Naive thymus-derived CD4-positive, alpha-beta T cell (primary cell): ENCODE data around the gene SAA4. TPM values are rescaled to one million over a fixed set of nuclear protein-coding genes. Genes with fewer than 3 reads are reported as not detected.
"Not testable (repeated sequence)": the region's sequence is repeated elsewhere in the genome, so short reads cannot be mapped to it uniquely, and the experiment has no call there.

Source experiments
- ATAC-seq: fragments of 150-1000 bp; cut with Tn5 transposase; 2 replicates; pipeline ENCODE4 v1.10.0; 2021; ENCODE audit warnings: mild to moderate bottlenecking, moderate library complexity
- CTCF ChIA-PET: fragments of 350-600 bp; sonication (Branson Sonifier 250); formaldehyde crosslinking; loops from one replicate; lab custom pipeline; 2021; ENCODE audit warnings: antibody characterized with exemption; lab: Charles Lee
- POLR2A ChIA-PET: fragments of 350-600 bp; sonication (Branson Sonifier 250); formaldehyde crosslinking; loops from one replicate; lab custom pipeline; 2021; ENCODE audit warnings: antibody characterized with exemption, inconsistent platforms; lab: Charles Lee
- DNase-seq, 9 donors: peaks; one replicate each; pipeline versions ENCODE4 v3.0.0 to v3.0.0-alpha.2; 2020 to 2022; ENCODE audit warnings: mixed read lengths in 1 of 9
- H3K27ac ChIP-seq: one replicate; pipeline ENCODE4 v1.7.0; 2013; ENCODE audit warnings: mild to moderate bottlenecking, low read depth, low read length, moderate library complexity
- H3K27me3 ChIP-seq, 2 donors: one replicate each; pipeline ENCODE4 v1.7.0; 2013; ENCODE audit warnings: low read length in 2 of 2, mild to moderate bottlenecking in 2 of 2, moderate library complexity in 2 of 2; ENCODE audit not compliant: control insufficient read depth in 2 of 2, insufficient read depth in 2 of 2
- H3K36me3 ChIP-seq, 3 experiments: 1 replicate in 2 of 3; 2 replicates in 1 of 3; pipeline ENCODE4 v1.7.0; 2013; ENCODE audit warnings: low read length in 3 of 3, mild to moderate bottlenecking in 3 of 3, moderate library complexity in 1 of 3; ENCODE audit not compliant: insufficient read depth in 3 of 3, control insufficient read depth in 2 of 3
- H3K4me1 ChIP-seq, 2 donors: one replicate each; pipeline ENCODE4 v1.7.0; 2013; ENCODE audit warnings: low read length in 2 of 2, mild to moderate bottlenecking in 2 of 2, moderate library complexity in 1 of 2; ENCODE audit not compliant: control insufficient read depth in 2 of 2, insufficient read depth in 2 of 2
- H3K4me3 ChIP-seq: 2 replicates; pipeline ENCODE4 v1.7.0; 2013; ENCODE audit warnings: mild to moderate bottlenecking, low read length
- H3K9me3 ChIP-seq, 3 experiments: 1 replicate in 2 of 3; 2 replicates in 1 of 3; pipeline ENCODE4 v1.7.0; 2013; ENCODE audit warnings: low read length in 3 of 3; ENCODE audit not compliant: control insufficient read depth in 2 of 3
- H3K27ac Mint-ChIP-seq, 9 donors: one replicate each; pipeline ENCODE4 v1.8.0; 2020 to 2022; ENCODE audit warnings: mixed read lengths in 9 of 9, mild to moderate bottlenecking in 8 of 9, moderate library complexity in 5 of 9, inconsistent platforms in 2 of 9
- H3K27me3 Mint-ChIP-seq, 5 donors: one replicate each; pipeline ENCODE4 v1.8.0; 2021 to 2022; ENCODE audit warnings: mixed read lengths in 5 of 5, mild to moderate bottlenecking in 1 of 5
- H3K36me3 Mint-ChIP-seq, 5 donors: one replicate each; pipeline ENCODE4 v1.8.0; 2020 to 2022; ENCODE audit warnings: mixed read lengths in 5 of 5, mild to moderate bottlenecking in 3 of 5, inconsistent platforms in 1 of 5
- H3K4me1 Mint-ChIP-seq, 7 donors: one replicate each; pipeline ENCODE4 v1.8.0; 2020 to 2022; ENCODE audit warnings: mixed read lengths in 7 of 7, mild to moderate bottlenecking in 3 of 7, inconsistent platforms in 1 of 7
- H3K4me3 Mint-ChIP-seq, 10 donors: one replicate each; pipeline ENCODE4 v1.8.0; 2020 to 2022; ENCODE audit warnings: mild to moderate bottlenecking in 10 of 10, mixed read lengths in 10 of 10, moderate library complexity in 6 of 10, inconsistent platforms in 2 of 10
- H3K9me3 Mint-ChIP-seq, 11 donors: one replicate each; pipeline ENCODE4 v1.8.0; 2020 to 2022; ENCODE audit warnings: mixed read lengths in 11 of 11, mild to moderate bottlenecking in 4 of 11, inconsistent platforms in 1 of 11, moderate library complexity in 1 of 11
- intact Hi-C, 2 donors: fragments of 100-400 bp; cut with micrococcal nuclease; formaldehyde crosslinking; loops; one replicate each; pipeline ENCODE4 v1.15.1; 2023
- polyA plus RNA-seq, 2 donors: library from polyadenylated mRNA; unstranded; fragments of 300-500 nt; fragmentation: Illumina TruSeq; gene quantifications; one replicate each; pipeline ENCODE4 v1.2.3, GENCODE V29; 2021
- total RNA-seq, 6 experiments: library from RNA in 5 of 6; stranded (reverse) in 5 of 6; gene quantifications; 1 replicate in 5 of 6; 2 replicates in 1 of 6; pipeline ENCODE4 v1.2.3 and lab custom pipeline; 2021 to 2026

Gene SAA4
- total and polyA plus RNA-seq, 7 experiments from 2014 or later, result 0.31 TPM; not detected in 6

GRCh38 chr11:18222814-18223421 lies 13.7 kb downstream of the SAA4 start:
- no peak overlapping the region for H3K27ac ChIP-seq
- H3K27ac Mint-ChIP-seq, result peak overlapping the region in 1 of 9 donors; percentile 65
- H3K4me3 ChIP-seq, result no peak overlapping the region
- no peaks in the 10 kb centered on the region for H3K9me3 ChIP-seq
- peaks cover 0 to 5% (median 0%) of the 10 kb centered on the region in 11 donors for H3K9me3 Mint-ChIP-seq
- DNase-seq (no peak), ATAC-seq (no peak)
- no peak overlapping the region for H3K4me3 Mint-ChIP-seq
- H3K27me3 ChIP-seq, result no peaks in the 10 kb centered on the region
- ChIA-PET CTCF (no interaction called here), POLR2A (no interaction called here)
- no peaks in the 10 kb centered on the region for H3K36me3 Mint-ChIP-seq
- intact Hi-C loops, result no loop called here
- no peaks in the 10 kb centered on the region for H3K36me3 ChIP-seq
- no peaks in the 10 kb centered on the region for H3K4me1 Mint-ChIP-seq
- H3K4me1 ChIP-seq, result no peaks in the 10 kb centered on the region
- H3K27me3 Mint-ChIP-seq, result peaks cover 4 to 30% (median 12%) of the 10 kb centered on the region in 5 donors

GRCh38 chr11:18221274-18221876 lies 15.2 kb downstream of the SAA4 start:
- no peak overlapping the region for H3K27ac ChIP-seq
- DNase-seq (no peak), ATAC-seq (no peak)
- CTCF ChIA-PET, result no interaction called here
- H3K9me3 ChIP-seq, result no peaks in the 10 kb centered on the region
- H3K36me3 ChIP-seq, result no peaks in the 10 kb centered on the region
- no peak overlapping the region for H3K4me3 ChIP-seq
- intact Hi-C loops, result no loop called here
- Mint-ChIP-seq H3K27me3 (peaks cover 0 to 34% (median 14%) of the 10 kb centered on the region in 5 donors), H3K4me1 (no peaks in the 10 kb centered on the region), H3K9me3 (peaks cover 0 to 10% (median 0%) of the 10 kb centered on the region in 11 donors), H3K27ac (no peak overlapping the region), H3K4me3 (no peak overlapping the region), H3K36me3 (no peaks in the 10 kb centered on the region)
- POLR2A ChIA-PET, result no interaction called here
- H3K27me3 ChIP-seq, result no peaks in the 10 kb centered on the region
- no peaks in the 10 kb centered on the region for H3K4me1 ChIP-seq

- no peak overlapping the region for H3K4me3 ChIP-seq
- CTCF ChIA-PET, result no interaction called here
- no peaks in the 10 kb centered on the region for H3K9me3 ChIP-seq
- Mint-ChIP-seq H3K36me3 (no peaks in the 10 kb centered on the region), H3K27me3 (peaks cover 46 to 71% (median 55%) of the 10 kb centered on the region in 5 donors), H3K4me3 (no peak overlapping the region), H3K4me1 (no peaks in the 10 kb centered on the region), H3K27ac (no peak overlapping the region), H3K9me3 (no peaks in the 10 kb centered on the region)
- no peaks in the 10 kb centered on the region for H3K36me3 ChIP-seq
- intact Hi-C loops, result no loop called here
- POLR2A ChIA-PET, result no interaction called here
- no peaks in the 10 kb centered on the region for H3K27me3 ChIP-seq
- DNase-seq (no peak), ATAC-seq (no peak)
- H3K4me1 ChIP-seq, result no peaks in the 10 kb centered on the region
- H3K27ac ChIP-seq, result no peak overlapping the region
These were observed 27.5 kb downstream of the SAA4 start for GRCh38 chr11:18209058-18209457.

GRCh38 chr11:18204771-18205170 lies 31.8 kb downstream of the SAA4 start:
- H3K9me3 Mint-ChIP-seq, result peaks cover 0 to 7% (median 0%) of the 10 kb centered on the region in 11 donors
- H3K27me3 Mint-ChIP-seq, result peaks cover 59 to 68% (median 63%) of the 10 kb centered on the region in 5 donors
- H3K4me1 Mint-ChIP-seq, result no peaks in the 10 kb centered on the region
- no peaks in the 10 kb centered on the region for H3K36me3 Mint-ChIP-seq
- ATAC-seq, result no peak
- CTCF ChIA-PET, result no interaction called here
- intact Hi-C loops, result no loop called here
- H3K4me3 Mint-ChIP-seq, result no peak overlapping the region
- H3K4me1 ChIP-seq, result no peaks in the 10 kb centered on the region
- no peak overlapping the region for H3K27ac ChIP-seq
- no peak for DNase-seq
- POLR2A ChIA-PET, result no interaction called here
- no peaks in the 10 kb centered on the region for H3K9me3 ChIP-seq
- no peak overlapping the region for H3K27ac Mint-ChIP-seq
- H3K36me3 ChIP-seq, result no peaks in the 10 kb centered on the region
- no peak overlapping the region for H3K4me3 ChIP-seq
- H3K27me3 ChIP-seq, result no peaks in the 10 kb centered on the region

GRCh38 chr11:18204220-18204619 lies 32.4 kb downstream of the SAA4 start:
- H3K36me3 Mint-ChIP-seq, result no peaks in the 10 kb centered on the region
- Histone ChIP-seq H3K9me3 (no peaks in the 10 kb centered on the region), H3K27me3 (no peaks in the 10 kb centered on the region), H3K36me3 (no peaks in the 10 kb centered on the region), H3K27ac (no peak overlapping the region), H3K4me3 (no peak overlapping the region), H3K4me1 (no peaks in the 10 kb centered on the region)
- H3K27me3 Mint-ChIP-seq, result peaks cover 55 to 73% (median 61%) of the 10 kb centered on the region in 5 donors
- H3K4me3 Mint-ChIP-seq, result no peak overlapping the region
- POLR2A ChIA-PET, result no interaction called here
- peaks cover 0 to 7% (median 0%) of the 10 kb centered on the region in 11 donors for H3K9me3 Mint-ChIP-seq
- ATAC-seq (no peak), DNase-seq (no peak)
- CTCF ChIA-PET, result no interaction called here
- no peaks in the 10 kb centered on the region for H3K4me1 Mint-ChIP-seq
- H3K27ac Mint-ChIP-seq, result no peak overlapping the region
- intact Hi-C loops, result no loop called here

DNA sequence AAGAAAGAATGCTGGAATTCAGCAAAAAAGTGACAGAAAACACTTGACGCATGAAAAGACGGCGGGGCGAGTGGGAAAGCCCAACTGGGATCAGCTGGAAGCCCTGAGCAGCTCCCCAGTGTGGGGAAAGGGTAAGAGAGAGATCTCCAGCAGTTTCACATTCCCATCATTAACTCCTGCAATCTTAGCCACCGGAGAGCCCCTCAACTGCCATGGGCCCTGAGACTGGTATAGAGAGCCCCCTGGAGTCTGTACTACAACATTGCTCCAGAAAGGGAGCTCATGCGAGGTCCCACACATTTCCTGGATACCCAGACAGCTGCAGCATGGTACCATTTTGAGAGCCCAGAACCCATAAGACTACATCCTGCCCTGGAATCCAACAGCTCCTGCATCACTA lies 32.9 kb downstream of the SAA4 start:
- POLR2A ChIA-PET, result no interaction called here
- intact Hi-C loops, result loop anchor here in 1 of 2 donors (2.0 kb wide), 1 partner anchor 89 kb away; no protein-coding TSS in a partner anchor
- no peaks in the 10 kb centered on the region for H3K9me3 ChIP-seq
- no peak for ATAC-seq
- no peaks in the 10 kb centered on the region for H3K27me3 ChIP-seq
- H3K27ac Mint-ChIP-seq, result no peak overlapping the region
- no peaks in the 10 kb centered on the region for H3K36me3 Mint-ChIP-seq
- peaks cover 52 to 74% (median 58%) of the 10 kb centered on the region in 5 donors for H3K27me3 Mint-ChIP-seq
- CTCF ChIA-PET, result no interaction called here
- no peak overlapping the region for H3K4me3 ChIP-seq
- no peaks in the 10 kb centered on the region for H3K36me3 ChIP-seq
- DNase-seq, result no peak
- H3K4me1 Mint-ChIP-seq, result no peaks in the 10 kb centered on the region
- no peaks in the 10 kb centered on the region for H3K4me1 ChIP-seq
- peaks cover 0 to 7% (median 0%) of the 10 kb centered on the region in 11 donors for H3K9me3 Mint-ChIP-seq
- no peak overlapping the region for H3K4me3 Mint-ChIP-seq
- H3K27ac ChIP-seq, result no peak overlapping the region

GRCh38 chr11:18197738-18198137 lies 38.9 kb downstream of the SAA4 start:
- POLR2A ChIA-PET, H3K4me3 ChIP-seq, CTCF ChIA-PET, H3K9me3 Mint-ChIP-seq, H3K36me3 Mint-ChIP-seq, H3K4me1 ChIP-seq, H3K4me3 Mint-ChIP-seq, H3K27ac ChIP-seq, ATAC-seq, H3K27ac Mint-ChIP-seq, intact Hi-C loops, H3K36me3 ChIP-seq, H3K27me3 ChIP-seq, H3K9me3 ChIP-seq, DNase-seq, H3K4me1 Mint-ChIP-seq: not testable (repeated sequence)
- H3K27me3 Mint-ChIP-seq, result peaks cover 7 to 35% (median 19%) of the 10 kb centered on the region in 5 donors
